NCI-H748 (cell line): ENCODE data around the gene TENM3.
A peak's percentile ranks its signal among the peaks of the same experiment; 100 is the strongest.
"Not testable (repeated sequence)": the region's sequence is repeated elsewhere in the genome, so short reads cannot be mapped to it uniquely, and the experiment has no call there.

Experiments used
- DNase-seq: peaks from one replicate; lab custom pipeline; 2025; ENCODE audit not compliant: unreplicated experiment; lab: John Stamatoyannopoulos, UW

Gene TENM3

DNA sequence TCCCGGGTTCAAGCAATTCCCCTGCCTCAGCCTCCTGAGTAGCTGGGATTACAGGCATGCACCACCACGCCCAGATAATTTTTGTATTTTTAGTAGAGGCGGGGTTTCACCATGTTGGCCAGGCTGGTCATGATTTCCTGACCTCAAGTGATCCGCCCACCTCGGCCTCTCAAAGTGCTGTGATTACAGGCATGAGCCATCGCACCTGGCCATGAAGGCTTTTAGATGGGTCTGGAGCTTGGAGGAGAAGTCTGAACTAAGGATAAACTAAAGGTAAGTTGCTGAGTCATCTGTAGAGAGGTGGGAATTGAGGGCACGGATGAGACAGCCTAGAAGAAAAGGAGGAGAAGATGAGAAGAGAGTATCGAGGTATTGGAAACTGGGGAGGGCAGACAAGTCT lies at the start of gene TENM3:
TENM3 (plus strand) TSS at position 199 of the 400 bp plus-strand sequence. CDS start 80,619 bp downstream, outside the sequence.
- not testable (repeated sequence) for DNase-seq

DNA sequence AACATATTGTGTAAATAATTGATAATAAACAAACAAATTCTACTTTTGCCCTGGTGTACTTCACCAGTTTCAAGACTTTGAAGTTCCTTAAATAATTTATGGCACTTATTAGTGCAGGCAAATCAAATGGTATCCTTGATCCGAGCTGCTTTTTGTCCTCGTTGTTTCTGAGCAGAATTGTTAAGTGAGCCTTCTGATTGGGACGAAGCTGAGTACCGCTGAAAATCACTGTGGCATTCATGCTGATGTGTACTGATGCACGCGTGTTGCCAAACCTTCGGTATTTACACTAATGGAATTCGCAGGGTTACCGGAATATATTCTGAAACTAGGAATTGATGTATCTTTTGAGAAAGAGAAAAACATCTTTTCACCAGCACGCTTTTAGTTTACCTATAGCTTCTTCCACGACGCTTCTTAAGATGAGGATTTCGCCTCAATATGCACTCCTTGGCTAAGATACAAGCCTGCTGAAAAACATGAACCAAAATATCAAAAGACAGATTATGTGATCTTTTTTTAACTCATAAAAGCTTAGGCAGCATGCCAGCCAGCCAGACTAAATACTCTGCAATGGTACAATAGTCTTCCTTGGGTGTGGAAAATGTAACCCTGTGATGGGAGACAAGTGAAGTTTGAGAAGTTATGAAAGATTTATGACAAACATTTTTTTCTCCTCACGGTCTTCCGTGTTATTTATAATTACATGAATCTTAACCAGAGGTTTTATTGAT lies 48.9 kb upstream of the TENM3 start:
- DNase-seq: no peak

DNA sequence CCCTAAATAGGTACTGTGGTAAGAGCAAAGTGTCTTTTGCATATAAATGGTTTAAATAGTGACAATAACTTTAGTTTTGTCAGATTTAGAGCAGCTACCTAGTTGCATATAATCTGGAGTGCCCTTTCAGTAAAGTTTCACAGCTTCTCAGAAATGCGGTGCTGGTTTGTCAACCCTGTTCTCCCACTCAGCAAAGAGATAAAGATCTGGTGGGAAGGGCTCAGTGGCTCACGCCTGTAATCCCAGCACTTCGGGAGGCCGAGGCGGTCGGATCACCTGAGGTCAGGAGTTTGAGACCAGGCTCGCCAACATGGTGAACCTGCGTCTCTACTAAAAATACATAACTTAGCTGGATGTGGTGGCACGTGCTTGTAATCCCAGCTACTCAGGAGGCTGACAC lies 45.6 kb upstream of the TENM3 start:
- no peak for DNase-seq

DNA sequence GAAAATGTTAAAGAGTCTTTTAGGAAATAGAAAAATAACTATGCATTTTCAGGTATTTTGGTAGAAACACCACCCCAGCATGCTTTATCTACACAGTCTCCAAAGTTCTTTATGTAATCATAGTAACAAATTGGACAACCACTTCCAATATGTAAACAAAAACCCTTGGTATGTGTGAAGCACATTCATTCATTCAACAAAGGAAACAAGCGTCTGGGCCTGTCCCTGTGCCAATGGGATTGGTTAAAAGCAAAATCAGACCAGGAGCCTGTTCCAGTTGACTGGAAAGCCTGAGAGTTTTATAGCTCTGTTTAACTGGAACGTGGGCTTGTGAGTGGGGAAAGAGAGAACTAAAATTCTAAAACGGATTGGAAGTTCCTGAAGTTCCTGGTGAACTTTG lies 41.3 kb upstream of the TENM3 start:
- DNase-seq: no peak

DNA sequence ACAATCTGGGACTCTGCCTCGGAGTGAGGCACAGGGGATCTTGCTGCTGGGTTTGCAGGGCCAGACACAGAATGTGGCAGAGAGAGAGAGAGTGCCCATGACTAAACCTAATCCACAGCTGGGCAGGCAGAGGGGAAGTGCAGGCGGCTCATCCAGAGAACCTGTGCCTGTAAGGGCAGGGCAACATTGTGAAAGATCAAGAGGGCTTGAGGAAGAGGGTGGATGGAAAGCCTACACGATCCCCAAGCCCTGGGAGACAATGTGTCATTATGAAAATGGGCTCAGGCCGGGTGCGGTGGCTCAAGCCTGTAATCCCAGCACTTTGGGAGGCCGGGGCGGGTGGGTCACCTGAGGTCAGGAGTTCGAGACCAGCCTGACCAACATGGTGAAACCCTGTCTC lies 40.6 kb upstream of the TENM3 start:
- DNase-seq: no peak

DNA sequence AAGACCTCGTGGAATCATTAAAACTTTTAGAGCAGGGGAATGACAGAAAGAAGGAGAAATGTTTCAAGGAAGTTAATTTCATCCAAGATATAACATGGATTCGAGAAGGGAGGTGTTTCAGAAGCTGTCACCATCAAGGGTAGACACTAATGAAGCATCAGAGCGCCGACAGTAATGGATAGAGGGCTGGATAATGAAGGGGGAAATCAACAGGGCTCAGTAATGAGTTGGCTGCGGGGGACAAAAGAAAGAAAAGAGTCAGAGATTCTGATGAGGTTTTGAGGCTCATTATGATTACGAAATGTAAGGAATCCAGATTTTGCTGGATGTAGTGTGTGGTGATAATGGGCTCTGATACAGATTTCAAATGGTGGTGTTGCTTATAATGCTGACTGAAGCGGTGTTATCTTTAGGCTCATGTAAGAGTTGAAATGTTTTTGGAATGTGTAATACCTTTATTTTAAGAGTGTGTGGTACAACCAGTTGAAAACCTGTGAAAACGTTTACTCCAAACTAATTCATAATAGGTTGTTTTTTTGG lies 39.3 kb upstream of the TENM3 start:
- no peak for DNase-seq

DNA sequence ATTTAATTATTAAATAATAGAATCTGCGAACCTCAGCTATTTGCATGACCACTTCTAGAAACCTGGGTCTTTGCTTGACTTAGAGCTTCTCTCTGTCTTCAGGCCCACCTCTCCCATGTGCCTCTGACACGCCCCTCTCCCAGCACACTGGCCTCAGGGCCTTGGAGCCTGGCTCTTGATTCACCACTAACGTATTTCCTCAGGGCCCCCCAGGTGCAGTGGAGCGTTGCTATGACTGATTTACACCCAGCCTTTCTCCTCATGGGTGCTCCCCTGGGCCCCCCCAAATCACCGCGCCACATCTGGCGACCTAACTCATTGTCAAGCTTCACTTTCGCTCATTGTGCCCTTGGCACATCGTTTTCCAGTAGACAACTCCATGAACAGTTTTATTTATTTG lies 37.9 kb upstream of the TENM3 start:
- no peak for DNase-seq

DNA sequence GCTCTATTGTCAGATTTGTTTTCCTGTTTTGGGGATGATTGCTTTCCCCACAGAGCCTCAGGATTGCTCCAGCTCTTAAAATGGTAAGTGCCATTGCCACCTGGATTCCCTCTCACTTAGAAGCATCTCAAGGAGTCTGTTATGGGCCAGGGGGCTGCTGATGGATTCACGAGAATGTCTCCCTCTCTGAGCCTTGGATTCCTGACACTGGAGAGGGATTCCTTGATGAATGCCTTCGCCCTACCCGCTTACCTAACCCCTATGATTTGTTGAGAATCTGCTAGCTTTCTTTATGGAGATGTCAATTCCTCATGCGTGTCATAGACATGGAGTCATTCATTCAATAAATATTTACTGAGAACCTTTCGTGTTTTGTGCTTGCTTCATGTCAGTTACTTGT lies 36.9 kb upstream of the TENM3 start:
- DNase-seq: peak; percentile 60

DNA sequence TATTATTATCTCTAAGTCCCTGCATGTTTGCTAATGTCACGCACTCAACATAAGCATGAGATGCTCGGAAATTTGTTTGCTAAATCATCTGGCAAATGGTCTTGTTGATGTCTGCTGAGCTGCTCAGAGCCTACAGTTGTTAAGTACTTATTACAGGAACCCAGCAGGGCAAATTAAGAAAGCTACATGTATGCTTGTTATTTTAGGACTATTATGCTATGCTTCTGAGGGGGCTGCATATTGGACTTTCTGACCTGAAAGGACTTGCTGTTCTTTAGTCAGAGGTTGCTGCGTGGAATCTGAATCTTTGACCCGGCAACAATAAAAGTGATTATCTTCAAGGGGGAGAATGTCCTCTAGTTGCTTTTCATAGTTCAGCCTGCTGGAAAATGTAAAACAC lies 36.3 kb upstream of the TENM3 start:
- peak; percentile 74 for DNase-seq

DNA sequence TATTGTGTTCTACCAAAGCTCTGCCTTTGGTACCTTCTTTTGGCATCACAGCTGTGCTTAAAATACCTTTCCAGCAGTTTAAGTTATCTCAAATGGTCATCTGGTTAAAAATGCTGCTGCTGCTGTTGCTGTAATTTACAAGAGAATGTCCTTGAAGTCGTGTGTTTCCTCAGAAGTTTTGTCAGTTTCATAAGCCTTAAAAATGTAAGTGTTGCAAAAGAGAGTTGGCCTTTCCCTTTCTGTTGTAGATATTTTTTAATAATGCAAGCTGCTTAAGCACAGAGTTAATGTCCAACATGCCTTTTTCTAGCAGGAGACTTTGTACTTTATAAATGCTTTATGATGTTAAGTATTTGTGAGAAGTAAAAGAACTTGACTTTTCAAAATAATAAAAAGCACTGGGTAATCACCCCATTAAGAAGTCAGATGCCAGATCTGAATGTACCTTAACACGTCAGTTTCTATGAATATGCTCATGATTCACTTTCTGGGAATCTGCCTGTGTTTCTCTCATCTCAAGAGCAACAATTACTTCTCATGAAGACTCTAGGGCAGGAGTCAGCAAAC lies 35.3 kb upstream of the TENM3 start:
- no peak for DNase-seq

DNA sequence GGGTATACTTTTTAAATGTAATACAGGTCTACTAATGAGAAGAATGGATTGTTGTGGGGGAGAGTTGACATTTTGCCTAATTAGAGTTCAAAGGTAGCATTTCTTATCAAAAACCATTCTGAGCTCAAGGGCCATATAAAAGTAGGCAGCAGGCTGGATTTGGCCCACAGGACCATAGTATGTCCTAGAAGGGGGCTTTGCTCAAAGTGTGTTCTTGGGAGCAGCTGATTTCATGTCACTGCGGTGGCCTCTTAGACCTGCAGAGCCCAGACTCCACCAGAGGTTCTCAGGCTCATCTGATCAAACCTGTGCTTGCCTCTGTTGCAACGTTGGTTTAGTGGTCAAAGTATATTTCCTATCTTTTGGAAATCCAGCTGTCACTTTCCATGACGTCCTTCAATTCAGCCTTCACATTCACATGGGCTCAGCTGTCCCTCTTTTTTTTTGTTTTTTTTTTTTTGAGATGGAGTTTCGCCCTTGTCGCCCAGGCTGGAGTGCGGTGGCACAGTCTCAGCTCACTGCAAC lies 34.6 kb upstream of the TENM3 start:
- DNase-seq: no peak

DNA sequence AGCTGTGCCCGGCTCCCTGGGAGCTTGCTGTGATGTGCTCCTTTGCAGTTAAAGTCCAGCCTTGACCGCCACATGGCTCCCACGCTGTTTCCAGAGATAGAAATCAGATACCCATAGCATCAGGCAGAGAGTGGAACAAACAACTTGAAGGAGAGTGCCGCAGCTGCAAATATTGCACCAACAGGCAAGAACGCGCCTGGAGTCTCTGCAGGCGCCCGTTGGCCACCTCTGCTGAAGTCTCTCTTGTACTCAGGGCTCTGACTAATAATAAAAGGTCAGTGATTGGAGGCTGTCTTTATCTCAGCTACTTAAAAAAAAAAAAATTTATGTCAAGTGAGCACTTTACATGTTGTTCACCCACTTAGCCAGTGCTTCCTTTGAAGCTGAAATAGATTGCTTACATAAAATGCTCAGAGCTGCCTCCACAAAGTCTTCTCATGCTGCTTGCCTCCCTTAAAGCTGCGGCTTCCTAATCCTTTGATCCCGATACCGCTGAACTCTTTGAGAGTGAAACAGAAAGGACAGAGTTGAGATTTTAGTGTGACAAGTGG lies 30.9 kb upstream of the TENM3 start:
- DNase-seq: peak; percentile 8

DNA sequence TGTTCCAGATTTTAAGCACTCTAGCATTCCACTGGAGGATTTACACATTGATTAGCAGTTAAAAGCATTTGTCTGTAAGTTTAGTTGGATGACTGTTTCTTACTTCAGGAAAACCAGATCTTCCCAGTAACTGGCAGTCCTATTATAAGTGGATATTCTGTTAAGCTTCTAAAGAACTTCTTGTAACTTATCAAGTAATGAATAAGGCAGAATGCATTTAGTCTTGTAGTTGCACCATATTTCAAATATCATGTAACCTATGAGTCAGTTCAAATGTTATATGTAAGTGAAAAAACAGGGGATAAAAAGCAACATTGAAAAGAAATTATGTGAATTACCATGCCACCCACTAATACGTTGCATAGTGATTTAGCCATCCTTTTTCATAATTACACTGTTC lies 30.2 kb upstream of the TENM3 start:
- no peak for DNase-seq

DNA sequence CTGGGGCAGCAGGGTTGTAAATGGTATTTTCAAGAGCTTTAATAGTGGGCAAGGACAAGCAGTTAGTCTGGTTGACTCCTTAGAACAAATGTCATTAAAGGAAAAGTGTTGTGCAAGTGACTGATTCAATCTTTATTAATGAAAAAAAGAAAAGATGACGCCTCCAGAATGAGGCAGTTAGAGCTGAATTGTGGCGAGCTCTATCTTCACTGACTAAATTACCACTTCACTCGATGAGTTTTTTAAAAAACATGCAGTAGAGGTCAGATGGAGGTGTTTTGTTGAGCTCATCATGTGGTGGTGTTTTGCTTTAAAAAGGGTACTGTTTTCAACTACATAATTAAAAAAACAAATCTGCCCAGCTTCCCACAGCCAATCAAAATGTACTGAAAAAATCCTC lies 28.1 kb upstream of the TENM3 start:
- DNase-seq: no peak

DNA sequence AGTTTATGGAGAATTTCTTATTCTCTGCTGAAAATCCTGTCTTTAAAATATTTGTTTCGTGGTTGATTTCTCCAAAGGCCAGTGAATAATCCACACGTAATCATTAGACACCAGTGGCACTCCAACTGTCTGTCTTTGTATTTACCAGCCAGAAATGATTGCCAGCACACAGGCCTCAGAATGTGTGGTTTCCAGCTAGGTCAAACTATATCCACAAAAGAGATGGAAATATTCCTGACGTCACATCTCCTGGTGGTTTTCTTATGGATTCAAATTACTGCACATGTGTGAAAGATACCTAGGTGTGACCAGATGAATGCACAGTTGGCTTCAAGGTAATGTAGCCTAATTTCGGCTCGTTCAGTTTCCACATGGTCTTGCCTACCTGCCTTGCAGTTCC lies 27.2 kb upstream of the TENM3 start:
- no peak for DNase-seq

DNA sequence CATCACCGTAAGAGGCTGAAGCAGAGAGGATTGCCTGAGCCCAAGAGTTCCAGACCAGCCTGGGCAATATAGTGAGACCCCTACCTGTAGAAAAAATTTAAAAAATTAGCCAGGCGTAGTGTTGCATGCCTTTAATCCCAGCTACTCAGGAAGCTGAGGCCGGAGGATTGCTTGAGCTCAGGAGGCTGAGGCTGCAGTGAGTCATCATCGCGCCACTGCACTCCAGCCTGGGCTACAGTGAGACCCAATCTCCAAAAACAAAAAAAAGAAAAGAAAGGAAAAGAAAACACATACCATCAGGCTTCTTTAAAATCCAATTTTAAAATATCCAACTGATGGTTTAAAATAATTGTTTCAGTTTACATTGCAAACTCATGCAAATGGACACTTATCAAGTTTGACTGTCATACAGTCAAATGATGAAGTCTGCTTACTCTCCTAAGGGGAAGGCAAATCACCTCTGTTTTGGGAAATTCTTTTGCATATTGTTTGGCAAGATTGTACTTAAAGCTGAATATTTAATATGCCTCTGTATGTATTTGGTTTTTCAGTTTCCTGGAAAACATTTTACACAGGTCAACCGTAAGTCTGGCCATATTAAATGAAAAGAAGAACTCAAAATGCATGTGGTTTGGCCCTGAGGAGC lies 23.7 kb upstream of the TENM3 start:
- no peak for DNase-seq

DNA sequence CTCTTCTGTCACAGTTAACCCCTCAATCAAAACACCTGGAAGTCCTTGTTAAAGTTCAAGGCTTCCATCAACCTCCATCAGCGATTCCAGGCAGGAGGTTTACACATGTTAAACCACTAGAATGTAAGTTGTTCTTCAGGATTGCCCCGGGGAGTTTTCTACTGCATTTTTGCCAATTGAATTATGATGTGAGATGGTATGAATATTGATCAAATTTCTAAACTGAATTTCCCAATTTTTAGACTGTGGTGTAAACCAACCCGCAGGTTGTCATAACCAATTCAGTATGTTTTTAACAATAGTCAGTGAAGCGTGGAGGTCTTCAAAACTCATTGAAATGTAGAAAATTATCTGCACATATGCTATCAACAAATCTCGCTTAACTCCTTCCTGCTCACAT lies 21.2 kb upstream of the TENM3 start:
- DNase-seq: no peak

DNA sequence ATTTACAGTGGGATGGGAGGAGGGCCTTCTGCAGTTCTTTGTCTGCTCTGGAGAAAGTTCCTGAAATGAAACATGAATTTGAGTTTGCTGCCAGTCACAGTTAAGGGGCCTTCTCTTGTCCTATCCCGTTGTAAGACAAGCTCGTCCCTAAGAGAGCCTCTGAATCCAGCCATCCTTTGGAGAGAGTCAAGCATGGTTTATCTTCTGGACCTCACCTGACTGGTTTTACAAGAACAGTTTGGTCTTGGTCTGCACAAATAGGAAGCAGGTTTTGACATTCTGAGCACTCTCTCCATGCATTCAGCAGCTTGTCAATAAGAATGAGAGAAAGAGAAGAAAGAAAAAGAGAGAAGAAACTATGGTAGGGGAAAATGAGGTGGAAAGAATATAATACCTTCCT lies 20.4 kb upstream of the TENM3 start:
- peak; percentile 12 for DNase-seq

DNA sequence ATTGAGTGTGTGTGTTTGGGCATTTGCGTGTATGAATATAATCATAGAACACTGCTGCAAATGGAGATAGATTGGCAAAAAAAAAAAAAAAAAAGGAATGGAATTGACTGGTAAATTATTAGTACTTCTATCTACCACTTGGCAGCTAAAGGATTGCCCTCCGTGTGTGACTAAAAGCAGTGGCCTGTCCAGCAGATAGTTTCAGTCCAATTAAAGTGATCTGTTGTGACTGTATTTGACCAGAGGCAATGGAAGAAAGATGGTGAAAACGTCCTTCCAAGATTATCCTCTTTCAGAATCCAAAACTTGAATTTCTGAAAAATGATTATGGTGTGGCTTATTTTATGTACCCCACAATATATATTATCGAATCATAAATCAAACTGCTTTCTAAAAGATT lies 19.5 kb upstream of the TENM3 start:
- DNase-seq: no peak

DNA sequence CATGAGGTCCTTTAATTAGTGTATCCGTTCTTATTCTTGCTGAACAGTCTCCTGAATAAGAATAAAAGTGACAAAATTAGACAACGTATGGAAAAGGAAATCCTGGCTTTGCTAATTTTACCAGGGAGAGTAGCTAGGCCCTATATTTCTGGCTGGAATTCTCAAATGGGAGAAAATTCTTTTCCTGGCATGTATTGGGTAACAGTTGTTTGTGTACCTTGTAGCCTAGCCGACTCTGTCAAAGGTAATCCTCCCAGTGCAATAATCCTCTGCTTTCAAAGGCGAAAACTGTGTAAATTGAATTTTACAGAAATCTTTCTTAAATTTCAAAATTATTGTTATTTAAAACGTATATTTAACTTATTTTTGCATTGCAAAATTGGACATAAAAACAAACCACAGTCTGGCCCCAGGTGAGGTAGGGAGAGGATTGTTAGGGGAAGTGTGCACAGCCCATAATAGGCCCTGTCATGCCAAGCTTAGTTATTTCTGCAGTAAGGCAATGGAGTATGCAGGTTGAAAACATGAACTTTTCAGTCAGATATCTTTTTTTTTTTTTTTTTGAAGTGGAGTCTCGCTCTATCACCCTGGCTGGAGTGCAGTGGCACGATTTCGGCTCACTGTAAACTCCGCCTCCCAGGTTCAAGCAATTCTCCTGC lies 18.9 kb upstream of the TENM3 start:
- no peak for DNase-seq

DNA sequence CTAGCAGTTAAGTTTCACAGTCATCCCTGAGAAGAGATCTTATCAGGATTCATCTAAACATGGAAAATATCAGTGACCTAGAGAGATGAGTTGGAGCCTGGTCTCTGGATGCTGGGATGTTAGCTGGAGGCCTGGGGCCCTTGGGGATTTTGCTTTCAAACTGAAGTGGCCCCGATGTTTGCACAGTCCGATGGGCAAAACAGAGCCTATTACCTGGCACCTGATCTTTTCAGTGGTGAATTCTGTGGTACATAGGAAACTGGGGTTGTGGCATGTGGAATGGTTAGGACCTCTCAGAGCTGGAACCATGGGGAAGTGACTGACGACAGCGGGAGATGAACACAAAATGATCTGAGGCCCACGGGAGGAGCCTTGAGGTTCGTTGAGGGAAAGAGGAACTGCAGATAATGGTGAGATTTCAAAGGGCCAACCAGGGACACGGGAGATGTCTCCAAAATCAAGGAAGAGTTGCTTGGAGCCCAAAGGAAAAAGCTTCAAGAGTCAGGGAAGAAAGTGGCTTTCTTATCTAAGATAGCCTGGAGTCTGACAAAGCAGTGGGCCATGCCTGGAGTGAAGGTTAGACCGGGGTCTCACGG lies 17.8 kb upstream of the TENM3 start:
- peak; percentile 8 for DNase-seq
